HS-5 (cell line): ENCODE data around the gene OR2A14.
"Not testable (repeated sequence)": the region's sequence is repeated elsewhere in the genome, so short reads cannot be mapped to it uniquely, and the experiment has no call there.

Experiments used
- DNase-seq: peaks from one replicate; pipeline ENCODE4 v3.0.0-alpha.2; 2012; ENCODE audit warnings: low read depth

Gene OR2A14

DNA sequence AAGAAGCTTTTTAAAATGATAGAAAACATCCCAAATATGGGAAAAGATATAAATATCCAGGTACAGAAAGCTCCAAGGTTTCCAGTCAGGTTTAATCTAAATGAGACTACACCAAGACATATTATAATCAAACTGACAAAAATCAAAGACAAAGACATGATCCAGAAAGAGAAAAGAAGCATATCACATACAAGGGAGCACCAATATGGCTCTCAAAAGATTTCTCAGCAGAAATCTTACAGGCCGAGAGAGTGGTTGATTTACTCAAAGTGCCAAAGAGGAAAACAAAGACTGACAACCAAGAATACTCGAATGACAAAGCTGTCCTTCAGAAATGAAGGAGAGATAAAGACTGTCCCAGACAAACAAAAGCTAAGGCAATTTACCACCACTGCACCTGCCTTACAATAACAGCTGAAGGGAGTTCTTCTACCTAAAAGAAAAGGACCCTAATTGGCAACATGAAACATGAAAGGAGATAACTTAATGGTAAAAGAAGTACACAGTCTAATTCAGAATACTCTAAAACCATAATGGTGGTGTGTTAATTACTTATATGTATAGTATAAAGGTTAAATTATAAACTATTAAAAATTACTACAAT is 25.4 kb downstream of the OR2A14 start:
- no peak for DNase-seq

DNA sequence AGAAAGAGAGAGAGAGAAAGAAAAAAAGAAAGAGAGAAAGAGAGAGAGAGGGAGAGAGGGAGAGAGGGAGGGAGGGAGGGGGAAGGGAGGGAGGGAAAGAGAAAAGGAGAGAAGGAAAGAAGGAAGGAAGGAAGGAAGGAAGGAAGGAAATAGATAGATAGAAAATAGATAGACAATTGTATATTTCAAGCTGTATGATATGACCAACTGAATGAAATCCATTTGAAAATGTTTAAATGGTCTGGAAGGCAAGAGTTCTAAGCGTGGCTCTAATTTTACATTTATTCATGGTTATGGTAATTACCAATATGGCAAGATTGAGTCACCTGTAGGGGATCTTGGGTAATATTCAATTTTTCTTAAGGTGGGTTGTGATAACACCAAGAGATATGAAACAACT is 35.9 kb downstream of the OR2A14 start:
- DNase-seq, result no peak

DNA sequence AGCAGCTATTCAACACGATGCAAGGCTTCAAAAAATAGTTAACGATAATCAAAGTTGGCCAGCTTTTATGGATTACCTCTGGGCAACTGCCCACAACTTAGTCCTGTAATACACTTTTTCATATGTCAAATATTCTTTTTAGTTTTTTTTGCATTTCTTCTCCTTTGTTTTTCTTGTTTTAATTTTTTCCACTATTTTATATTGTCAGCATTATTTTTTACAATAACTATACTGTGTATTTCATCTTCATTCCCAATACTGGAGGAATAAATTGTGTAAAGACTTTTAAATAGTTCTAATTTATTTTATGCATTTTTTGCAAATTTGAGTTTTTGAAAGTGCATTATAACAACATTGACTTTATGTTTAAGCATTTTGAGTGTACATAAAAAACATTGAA is 41.8 kb downstream of the OR2A14 start:
- DNase-seq, result no peak

GRCh38 chr7:144171594-144172350 is 48.8 kb downstream of the OR2A14 start:
- not testable (repeated sequence) for DNase-seq

DNA sequence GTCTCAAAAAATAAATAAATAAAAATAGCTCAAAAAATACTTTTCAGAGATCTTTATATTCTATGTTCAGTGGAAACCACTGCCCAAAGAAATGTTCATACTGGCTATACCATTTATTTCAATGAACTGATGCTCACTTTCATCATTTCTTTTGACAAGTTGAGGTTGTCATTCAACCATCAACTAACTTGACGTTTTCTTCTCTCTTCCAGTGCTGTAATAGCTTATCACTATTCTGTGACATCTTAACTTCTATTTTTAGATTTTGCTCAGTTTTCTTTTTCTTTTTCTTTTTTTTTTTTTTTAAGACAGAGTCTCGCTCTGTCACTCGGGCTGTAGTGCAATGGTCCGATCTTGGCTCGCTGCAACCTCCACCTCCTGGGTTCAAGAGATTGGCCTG is 51.6 kb downstream of the OR2A14 start:
- no peak for DNase-seq

DNA sequence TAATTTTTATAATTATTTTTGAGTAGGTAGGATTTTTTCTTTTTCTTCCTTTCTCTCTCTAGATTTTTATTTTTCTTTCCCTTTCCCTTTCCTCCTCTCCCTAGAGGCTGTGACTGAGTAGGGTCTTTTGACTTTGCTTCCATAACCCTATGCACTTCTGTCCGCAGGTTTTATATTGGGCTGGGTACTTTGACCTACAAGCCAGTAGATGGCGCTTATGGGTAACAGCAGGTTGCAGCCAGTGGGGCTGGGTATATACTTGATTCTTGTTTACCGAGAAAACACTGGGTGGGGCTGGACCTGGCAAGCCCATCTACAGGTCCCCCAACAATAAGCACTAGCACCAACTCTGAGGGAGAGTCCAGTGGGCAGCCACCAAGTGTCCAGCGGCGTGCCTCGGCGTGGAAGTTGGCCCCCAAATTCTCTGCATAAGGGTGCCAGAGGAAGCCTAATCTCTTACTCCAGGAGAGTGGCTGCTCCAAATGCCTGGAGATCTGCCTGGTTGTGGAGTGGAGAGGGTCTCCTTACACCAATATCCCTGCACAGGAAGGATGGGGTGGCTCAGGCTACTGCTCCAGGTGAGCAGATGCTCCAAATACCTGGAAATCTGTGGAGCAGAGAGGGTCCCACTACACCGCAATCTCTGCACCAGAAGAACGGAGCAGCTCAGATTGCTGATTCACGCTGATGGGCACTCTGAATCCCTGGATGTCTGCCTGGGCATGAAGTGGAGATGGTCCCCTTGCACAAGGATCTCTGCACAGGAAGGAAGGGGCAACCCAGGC is 55.6 kb downstream of the OR2A14 start:
- DNase-seq, result not testable (repeated sequence)

GRCh38 chr7:144179165-144179479 is 56.1 kb downstream of the OR2A14 start:
- not testable (repeated sequence) for DNase-seq
